Measurements from ENCODE around the gene FAM216B.

The FAM216B gene

GRCh38 chr13:42832341-42833096 is 51.1 kb downstream of the FAM216B start:
- no peak for DNase-seq (ENCODE audit: low read depth in 2 of 2)

GRCh38 chr13:42834946-42835345 is 53.6 kb downstream of the FAM216B start:
- no peak for DNase-seq (ENCODE audit: low read depth in 2 of 2)

GRCh38 chr13:42836930-42837690 is 55.7 kb downstream of the FAM216B start:
- DNase-seq (ENCODE audit: low read depth in 2 of 2) = no peak
